GM12878 (cell line): Measurements from ENCODE around the gene NDUFA7. TPM values are rescaled to one million over a fixed set of nuclear protein-coding genes. Genes with fewer than 3 reads are reported as not detected.

ENCODE experiments used
- ATAC-seq: fragments of 200-7000 bp; cut with Tn5 transposase; 3 replicates; pipeline ENCODE4 v1.9.1; 2020; ENCODE audit warnings: mild to moderate bottlenecking, moderate library complexity
- BruUV-seq: library from RNA; stranded (reverse); fragments of 400-500 nt; replicated peaks from 2 replicates; lab custom pipeline; 2021; lab: Mats Ljungman, UMichigan
- CTCF ChIA-PET: fragments of 300-600 bp; sonication (Branson Sonifier 250); formaldehyde crosslinking; extraction: SDS; loops from one replicate; lab custom pipeline; 2021; ENCODE audit warnings: inconsistent platforms; lab: Yijun Ruan, JAX
- POLR2A ChIA-PET: fragments of 350-600 bp; formaldehyde crosslinking; extraction: SDS; loops from one replicate; lab custom pipeline; 2021; ENCODE audit warnings: inconsistent platforms; lab: Charles Lee
- RAD21 ChIA-PET: fragments of 300-600 bp; sonication (Branson Sonifier 250); formaldehyde crosslinking; loops from one replicate; lab custom pipeline; 2023; ENCODE audit warnings: antibody characterized with exemption; ENCODE audit not compliant: unreplicated experiment; lab: Charles Lee
- SMC1A ChIA-PET: fragments of 300-600 bp; sonication (Branson Sonifier 250); formaldehyde crosslinking; loops from one replicate; lab custom pipeline; 2023; ENCODE audit not compliant: unreplicated experiment, uncharacterized antibody; lab: Charles Lee
- DNase-seq: peaks from one replicate; pipeline ENCODE4 v3.0.0-alpha.2; 2011; ENCODE audit warnings: low read depth, low spot score
- FAIRE-seq: peaks from 3 replicates; lab custom pipeline; 2011; peaks lifted over from hg19 to GRCh38; lab: Jason Lieb, UNC
- H2AFZ ChIP-seq: 2 replicates; pipeline ENCODE4 v1.6.0; 2011; ENCODE audit warnings: low read depth, low read length, control low read depth; ENCODE audit not compliant: control insufficient read depth
- H3K27ac ChIP-seq: 2 replicates; pipeline ENCODE4 v1.5.1; 2011; ENCODE audit warnings: control low read depth; ENCODE audit not compliant: control insufficient read depth, insufficient read depth
- H3K27me3 ChIP-seq, 2 experiments: replicated peaks in 1 of 2; 2 replicates each; pipeline versions ENCODE4 v1.6.0 to v1.6.1; 2011; ENCODE audit warnings: low read length in 1 of 2; ENCODE audit not compliant: control insufficient read depth in 2 of 2, insufficient read depth in 2 of 2
- H3K36me3 ChIP-seq, 2 experiments: 2 replicates each; pipeline ENCODE4 v1.5.1; 2011; ENCODE audit warnings: low read length in 1 of 2; ENCODE audit not compliant: control insufficient read depth in 2 of 2, insufficient read depth in 2 of 2
- H3K4me1 ChIP-seq: 2 replicates; pipeline ENCODE4 v1.6.1; 2011; ENCODE audit warnings: mild to moderate bottlenecking, low read length, moderate library complexity, mixed read lengths; ENCODE audit not compliant: control insufficient read depth, insufficient read depth
- H3K4me2 ChIP-seq: 2 replicates; pipeline ENCODE4 v1.6.0; 2011; ENCODE audit warnings: control low read depth; ENCODE audit not compliant: control insufficient read depth, insufficient read depth
- H3K4me3 ChIP-seq: fragments of 200-600 bp; sonication (generic); 2 replicates; pipeline ENCODE4 v1.5.1; 2016
- H3K79me2 ChIP-seq: 2 replicates; pipeline ENCODE4 v1.6.0; 2011; ENCODE audit warnings: low read length; ENCODE audit not compliant: control insufficient read depth, insufficient read depth
- H3K9ac ChIP-seq: 2 replicates; pipeline ENCODE4 v1.8.0; 2011; ENCODE audit warnings: low read length, control low read depth, mixed read lengths; ENCODE audit not compliant: control insufficient read depth, insufficient read depth
- H3K9me3 ChIP-seq: replicated peaks from 3 replicates; pipeline ENCODE4 v1.5.1; 2011; ENCODE audit warnings: mild to moderate bottlenecking, low read length; ENCODE audit not compliant: control insufficient read depth, insufficient read depth
- H4K20me1 ChIP-seq: 2 replicates; pipeline ENCODE4 v1.6.0; 2011; ENCODE audit not compliant: control insufficient read depth, insufficient read depth
- CBX3 ChIP-seq: fragments of 200-600 bp; sonication (generic); IDR thresholded peaks from 2 replicates; pipeline ENCODE4 v1.6.1; 2016; ENCODE audit warnings: low read depth, borderline replicate concordance
- IKZF2 ChIP-seq, 2 experiments: fragments of 450-650 bp; IDR thresholded peaks; 2 replicates each; pipeline ENCODE4 v1.6.1; 2017; ENCODE audit warnings: mild to moderate bottlenecking in 2 of 2, moderate library complexity in 2 of 2
- MXI1 ChIP-seq: fragments of 150-350 bp; IDR thresholded peaks from 2 replicates; pipeline ENCODE4 v1.6.1; 2011; ENCODE audit warnings: low read depth, mild to moderate bottlenecking, inconsistent platforms, low read length, improper control_type of control experiment
- POLR2A ChIP-seq: IDR thresholded peaks from 2 replicates; pipeline ENCODE4 v1.6.1; 2011; ENCODE audit warnings: low read depth, mild to moderate bottlenecking, low read length
- RB1 ChIP-seq: fragments of 450-650 bp; formaldehyde crosslinking; IDR thresholded peaks from 2 replicates; pipeline ENCODE4 v1.6.1; 2017; ENCODE audit warnings: mild to moderate bottlenecking, borderline replicate concordance
- RBBP5 ChIP-seq: fragments of 200-600 bp; sonication (generic); conservative IDR thresholded peaks from 2 replicates; pipeline ENCODE4 v1.6.1; 2016
- RFX5 ChIP-seq: IDR thresholded peaks from 2 replicates; pipeline ENCODE4 v1.6.1; 2011; ENCODE audit warnings: low read depth, low read length, improper control_type of control experiment
- RUNX3 ChIP-seq: IDR thresholded peaks from 2 replicates; pipeline ENCODE4 v1.6.1; 2012; ENCODE audit warnings: low read length, inconsistent platforms
- SMAD1 ChIP-seq: fragments of 450-650 bp; IDR thresholded peaks from 2 replicates; pipeline ENCODE4 v1.6.1; 2018; ENCODE audit warnings: mild to moderate bottlenecking, low read depth; ENCODE audit not compliant: partially characterized antibody
- SMC3 ChIP-seq: IDR thresholded peaks from 2 replicates; pipeline ENCODE4 v1.6.1; 2011; ENCODE audit warnings: low read length, improper control_type of control experiment, borderline replicate concordance
- YY1 ChIP-seq: IDR thresholded peaks from 2 replicates; pipeline ENCODE4 v1.6.1; 2011; ENCODE audit warnings: low read depth, mild to moderate bottlenecking, low read length
- ZNF384 ChIP-seq: IDR thresholded peaks from 2 replicates; pipeline ENCODE4 v1.6.1; 2012; ENCODE audit warnings: low read depth, mild to moderate bottlenecking, low read length, improper control_type of control experiment, borderline replicate concordance
- ZNF622 ChIP-seq: fragments of 450-650 bp; IDR thresholded peaks from 2 replicates; pipeline ENCODE4 v1.6.1; 2017; ENCODE audit warnings: mild to moderate bottlenecking, inconsistent platforms
- WGBS: methylation state at CpG from one replicate; pipeline ENCODE4 v1.1.6; 2016; ENCODE audit warnings: low lambda C conversion rate; ENCODE audit not compliant: insufficient replicate concordance, insufficient coverage; ENCODE audit errors: missing lambda C conversion rate; 5-methylcytosine and 5-hydroxymethylcytosine counted together
- in situ Hi-C: fragments of 300-500 bp; cut with MboI; formaldehyde crosslinking; loops from 9 replicates; pipeline ENCODE4 v1.14.3; 2018; ENCODE audit warnings: mixed read lengths
- intact Hi-C: fragments of 100-400 bp; cut with micrococcal nuclease; formaldehyde crosslinking; loops from one replicate; pipeline ENCODE4 v1.14.2; 2022; ENCODE audit not compliant: unreplicated experiment
- polyA plus RNA-seq, 11 experiments: library from polyadenylated mRNA; depleted of rRNA in 4 of 11; unstranded in 6 of 11; stranded (reverse) in 5 of 11; fragments of >200 nt; fragmentation: Nextera tagmentation in 4 of 11; fragmentation: Illumina TruSeq in 1 of 11; extraction: Ambion mirVana in 4 of 11; extraction: Trizol in 1 of 11; gene quantifications; 1 replicate in 1 of 11; 2 replicates in 10 of 11; pipeline versions ENCODE4 v1.2.1 to v1.2.3, GENCODE V29; 2011 to 2016; ENCODE audit warnings: inconsistent platforms in 2 of 11, missing spikeins in 2 of 11, low read depth in 1 of 11
- total RNA-seq, 4 experiments: library from RNA; depleted of rRNA in 3 of 4; stranded (reverse); fragments of >200 nt in 3 of 4; fragmentation: Illumina TruSeq in 1 of 4; extraction: Trizol in 1 of 4; gene quantifications; 2 replicates each; pipeline versions ENCODE4 v1.2.1 to v1.2.3, GENCODE V29; 2013 to 2021
- TF ChIP-seq, protein P1 (sequence below): IDR thresholded peaks from 2 replicates; pipeline ENCODE4 v1.6.1; 2011; ENCODE audit warnings: low read depth, mild to moderate bottlenecking, low read length, moderate library complexity, borderline replicate concordance; ENCODE audit errors: extremely low read depth
- TF ChIP-seq, protein P2 (sequence below), 3 experiments: IDR thresholded peaks in 2 of 3; conservative IDR thresholded peaks in 1 of 3; 2 replicates each; pipeline ENCODE4 v1.5.1; 2011; ENCODE audit warnings: low read depth in 3 of 3, low read length in 3 of 3, mild to moderate bottlenecking in 3 of 3, control low read depth in 2 of 3, moderate library complexity in 2 of 3, inconsistent platforms in 1 of 3, mixed read lengths in 1 of 3; ENCODE audit not compliant: control insufficient read depth in 2 of 3, insufficient read depth in 1 of 3; ENCODE audit errors: extremely low read depth in 1 of 3

NDUFA7 gene
- total and polyA plus RNA-seq, 10 of the 15 experiments (the other 5 are each of a cell fraction or from before 2014, with no cell fraction given): 79.0 to 360 (median 174) TPM

GRCh38 chr19:8321986-8322637 lies 937 bp upstream of the NDUFA7 start (continued):
- TF ChIP-seq SMC3 (no peak), ZNF622 (no peak), POLR2A (no peak), RB1 (no peak), SMAD1 (no peak), RBBP5 (no peak), ZNF384 (no peak), CBX3 (no peak), RUNX3 (no peak), RFX5 (no peak)
- TF ChIP-seq, protein P1, sequence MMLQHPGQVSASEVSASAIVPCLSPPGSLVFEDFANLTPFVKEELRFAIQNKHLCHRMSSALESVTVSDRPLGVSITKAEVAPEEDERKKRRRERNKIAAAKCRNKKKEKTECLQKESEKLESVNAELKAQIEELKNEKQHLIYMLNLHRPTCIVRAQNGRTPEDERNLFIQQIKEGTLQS: no peak

DNA sequence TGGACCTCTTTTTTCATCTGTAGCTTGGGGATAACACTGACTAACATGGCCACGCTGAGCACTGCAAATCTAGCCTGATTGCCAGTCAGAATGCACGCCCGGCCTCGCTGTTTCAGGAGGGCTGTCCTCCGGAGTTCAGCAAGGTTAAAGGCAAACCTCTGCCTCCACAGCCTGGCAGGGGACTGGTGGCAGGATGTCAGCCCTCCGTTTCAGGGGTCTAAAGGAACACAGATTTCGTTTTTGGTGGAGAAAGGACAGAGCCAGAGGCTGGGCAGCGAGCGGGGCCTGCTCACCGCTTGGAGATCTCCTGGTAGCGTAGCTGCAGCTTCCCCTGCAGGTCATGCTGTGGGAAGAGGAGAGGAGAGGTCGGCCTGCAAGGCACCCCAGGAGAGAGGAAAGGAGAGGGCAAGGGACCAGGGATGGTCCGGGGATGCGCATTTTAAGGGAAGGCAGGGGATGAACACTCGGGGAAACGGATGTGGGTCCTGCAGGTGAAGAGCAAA lies 560 bp downstream of the NDUFA7 start:
- ChIA-PET SMC1A (interaction anchor here (1.3 to 1.4 kb wide), 2 partner anchors 42 to 53 kb away, joined by 3 to 6 read pairs; no protein-coding TSS in a partner anchor), RAD21 (interaction anchor here (0.7 kb wide), 1 partner anchor 162 kb away, joined by 3 read pairs; no protein-coding TSS in a partner anchor), POLR2A (interaction anchor here (0.9 to 1.0 kb wide), 4 partner anchors 9 to 194 kb away, joined by 3 to 5 read pairs (median 4); partner anchors contain the start of gene ZNF414), CTCF (interaction anchor here (1.0 to 1.9 kb wide), 4 partner anchors 10 to 258 kb away, joined by 3 to 8 read pairs (median 4); no protein-coding TSS in a partner anchor)
- TF ChIP-seq MXI1 (no peak), IKZF2 (IDR thresholded peaks at IDR 0.05) (0 out of 4 replicates have a peak, but pooled peaks of 1 of the 2 experiments have one; percentile 13), YY1 (peak; percentile 22; the same call in 1 of the 2 replicates)
- TF ChIP-seq, protein P2, sequence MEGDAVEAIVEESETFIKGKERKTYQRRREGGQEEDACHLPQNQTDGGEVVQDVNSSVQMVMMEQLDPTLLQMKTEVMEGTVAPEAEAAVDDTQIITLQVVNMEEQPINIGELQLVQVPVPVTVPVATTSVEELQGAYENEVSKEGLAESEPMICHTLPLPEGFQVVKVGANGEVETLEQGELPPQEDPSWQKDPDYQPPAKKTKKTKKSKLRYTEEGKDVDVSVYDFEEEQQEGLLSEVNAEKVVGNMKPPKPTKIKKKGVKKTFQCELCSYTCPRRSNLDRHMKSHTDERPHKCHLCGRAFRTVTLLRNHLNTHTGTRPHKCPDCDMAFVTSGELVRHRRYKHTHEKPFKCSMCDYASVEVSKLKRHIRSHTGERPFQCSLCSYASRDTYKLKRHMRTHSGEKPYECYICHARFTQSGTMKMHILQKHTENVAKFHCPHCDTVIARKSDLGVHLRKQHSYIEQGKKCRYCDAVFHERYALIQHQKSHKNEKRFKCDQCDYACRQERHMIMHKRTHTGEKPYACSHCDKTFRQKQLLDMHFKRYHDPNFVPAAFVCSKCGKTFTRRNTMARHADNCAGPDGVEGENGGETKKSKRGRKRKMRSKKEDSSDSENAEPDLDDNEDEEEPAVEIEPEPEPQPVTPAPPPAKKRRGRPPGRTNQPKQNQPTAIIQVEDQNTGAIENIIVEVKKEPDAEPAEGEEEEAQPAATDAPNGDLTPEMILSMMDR (IDR thresholded peaks at IDR 0.05 in 2 of 3, conservative IDR thresholded peaks at IDR 0.05 in 1 of 3; ENCODE audit: control insufficient read depth in 2 of 3, extremely low read depth in 1 of 3, insufficient read depth in 1 of 3, low read depth in 3 of 3, low read length in 3 of 3): peak in 1 of 3 experiments; percentile 11; a peak in 1 of 6 replicates
- peaks cover 36% of the 10 kb centered on the region for H3K79me2 ChIP-seq
- WGBS: 1% methylated on average over 16 of the region's 16 CpGs
- FAIRE-seq (no peak), ATAC-seq (peak; percentile 20), DNase-seq (no peak)
- H3K4me2 ChIP-seq: peak overlapping the region; percentile 94
- intact Hi-C loops (loop anchor here (5.0 kb wide), 1 partner anchor 53 kb away; no protein-coding TSS in a partner anchor), in situ Hi-C loops (no loop called here)
- H4K20me1 ChIP-seq: no peaks in the 10 kb centered on the region
- peaks cover 21% of the 10 kb centered on the region for H3K4me1 ChIP-seq
- H3K9ac ChIP-seq: peak overlapping the region; percentile 93
- peak overlapping the region; percentile 23; the same call in 1 of the 2 replicates for H2AFZ ChIP-seq
- peak overlapping the region; percentile 98 for H3K4me3 ChIP-seq
- peak overlapping the region; percentile 84 for H3K27ac ChIP-seq
- BruUV-seq: TSS peak; percentile 81
- H3K27me3 ChIP-seq: no peaks in the 10 kb centered on the region
- no peaks in the 10 kb centered on the region for H3K9me3 ChIP-seq
- peaks cover 5 to 10% of the 10 kb centered on the region in 2 experiments for H3K36me3 ChIP-seq
